CD14-positive monocyte (primary cell): ENCODE data around the gene TFIP11. TPM values are rescaled to one million over a fixed set of nuclear protein-coding genes. Genes with fewer than 3 reads are reported as not detected.

ENCODE experiments used
- DNase-seq, 3 donors: peaks; one replicate each; pipeline ENCODE4 v3.0.0-alpha.2; 2011 to 2022
- H2AFZ ChIP-seq: 2 replicates; pipeline ENCODE4 v1.6.0; 2012; ENCODE audit warnings: mild to moderate bottlenecking, low read depth, low read length, inconsistent platforms; ENCODE audit not compliant: insufficient read depth, poor library complexity, severe bottlenecking
- H3K27ac ChIP-seq, 2 donors: 1 replicate in 1 of 2; 2 replicates in 1 of 2; pipeline ENCODE4 v1.5.1; 2012 to 2013; ENCODE audit warnings: low read length in 2 of 2, control low read depth in 1 of 2, inconsistent platforms in 1 of 2, low read depth in 1 of 2, mild to moderate bottlenecking in 1 of 2
- H3K27me3 ChIP-seq, 2 donors: one replicate each; pipeline versions ENCODE4 v1.6.0 to v1.6.1; 2011 to 2013; ENCODE audit warnings: low read length in 2 of 2; ENCODE audit not compliant: control insufficient read depth in 2 of 2, insufficient read depth in 2 of 2
- H3K36me3 ChIP-seq, 2 donors: replicated peaks in 1 of 2; 1 replicate in 1 of 2; 2 replicates in 1 of 2; pipeline versions ENCODE4 v1.5.1 to v1.6.1; 2012 to 2013; ENCODE audit warnings: low read length in 2 of 2, control low read depth in 1 of 2, inconsistent platforms in 1 of 2, mild to moderate bottlenecking in 1 of 2; ENCODE audit not compliant: insufficient read depth in 2 of 2, control insufficient read depth in 1 of 2
- H3K4me1 ChIP-seq, 2 donors: 1 replicate in 1 of 2; 2 replicates in 1 of 2; pipeline versions ENCODE4 v1.5.1 to v1.6.1; 2012 to 2013; ENCODE audit warnings: low read length in 2 of 2, control low read depth in 1 of 2, inconsistent platforms in 1 of 2, mild to moderate bottlenecking in 1 of 2, moderate library complexity in 1 of 2; ENCODE audit not compliant: insufficient read depth in 2 of 2, control insufficient read depth in 1 of 2
- H3K4me2 ChIP-seq: replicated peaks from 2 replicates; pipeline ENCODE3; 2012; ENCODE audit warnings: low read length, moderate library complexity, mild to moderate bottlenecking; ENCODE audit not compliant: poor library complexity, severe bottlenecking; ENCODE audit errors: extremely low read depth
- H3K4me3 ChIP-seq, 3 experiments: fragments of 200-600 bp in 1 of 3; sonication (generic) in 1 of 3; replicated peaks in 1 of 3; 1 replicate in 2 of 3; 2 replicates in 1 of 3; pipeline ENCODE4 v1.5.1; 2011 to 2013; ENCODE audit warnings: low read length in 3 of 3, mild to moderate bottlenecking in 3 of 3, control low read depth in 2 of 3, low read depth in 2 of 3, inconsistent platforms in 1 of 3, moderate library complexity in 1 of 3
- H3K79me2 ChIP-seq: 2 replicates; pipeline ENCODE4 v1.6.0; 2012; ENCODE audit warnings: mild to moderate bottlenecking, control low read depth, inconsistent platforms, low read length, moderate library complexity; ENCODE audit not compliant: insufficient read depth
- H3K9ac ChIP-seq: 2 replicates; pipeline ENCODE4 v1.6.0; 2017; ENCODE audit warnings: low read length, mild to moderate bottlenecking; ENCODE audit not compliant: insufficient read depth, poor library complexity, severe bottlenecking
- H3K9me3 ChIP-seq, 2 donors: replicated peaks in 1 of 2; 1 replicate in 1 of 2; 2 replicates in 1 of 2; pipeline versions ENCODE4 v1.5.1 to v1.6.1; 2012 to 2013; ENCODE audit warnings: low read length in 2 of 2, control low read depth in 1 of 2; ENCODE audit not compliant: control insufficient read depth in 1 of 2, insufficient read depth in 1 of 2
- H4K20me1 ChIP-seq: 2 replicates; pipeline ENCODE4 v1.6.0; 2012; ENCODE audit warnings: mild to moderate bottlenecking, low read length, control low read depth, moderate library complexity; ENCODE audit not compliant: insufficient read depth
- H3K27ac Mint-ChIP-seq, 7 donors: one replicate each; pipeline ENCODE4 v1.8.0; 2020; ENCODE audit warnings: mild to moderate bottlenecking in 7 of 7, mixed read lengths in 7 of 7, moderate library complexity in 6 of 7, inconsistent platforms in 2 of 7
- H3K27me3 Mint-ChIP-seq, 3 donors: one replicate each; pipeline ENCODE4 v1.8.0; 2021 to 2022; ENCODE audit warnings: low read depth in 3 of 3, mild to moderate bottlenecking in 3 of 3, mixed read lengths in 3 of 3, moderate library complexity in 3 of 3, inconsistent platforms in 1 of 3
- H3K36me3 Mint-ChIP-seq, 2 donors: one replicate each; pipeline ENCODE4 v1.8.0; 2020; ENCODE audit warnings: mixed read lengths in 2 of 2, inconsistent platforms in 1 of 2, mild to moderate bottlenecking in 1 of 2
- H3K4me1 Mint-ChIP-seq: one replicate; pipeline ENCODE4 v1.8.0; 2020; ENCODE audit warnings: mild to moderate bottlenecking, mixed read lengths
- H3K4me3 Mint-ChIP-seq, 2 donors: one replicate each; pipeline ENCODE4 v1.8.0; 2020; ENCODE audit warnings: mild to moderate bottlenecking in 2 of 2, mixed read lengths in 2 of 2, moderate library complexity in 1 of 2
- H3K9me3 Mint-ChIP-seq, 7 donors: one replicate each; pipeline ENCODE4 v1.8.0; 2020 to 2022; ENCODE audit warnings: mixed read lengths in 7 of 7, mild to moderate bottlenecking in 6 of 7, moderate library complexity in 6 of 7, inconsistent platforms in 2 of 7
- CTCF ChIP-seq: fragments of 200-600 bp; IDR thresholded peaks from one replicate; pipeline ENCODE4 v1.8.0; 2022; ENCODE audit warnings: antibody characterized with exemption, mild to moderate bottlenecking
- WGBS: methylation state at CpG from one replicate; pipeline ENCODE4 v1.1.5; 2013; ENCODE audit warnings: missing lambda C conversion rate; ENCODE audit not compliant: insufficient coverage; 5-methylcytosine and 5-hydroxymethylcytosine counted together
- intact Hi-C, 2 donors: fragments of 100-400 bp; cut with micrococcal nuclease; formaldehyde crosslinking; loops; one replicate each; pipeline versions ENCODE4 v1.15.0 to v1.15.1; 2023
- polyA plus RNA-seq, 3 donors: library from polyadenylated mRNA; depleted of rRNA in 1 of 3; unstranded in 2 of 3; stranded (reverse) in 1 of 3; fragments of 300-500 nt in 2 of 3; fragments of >200 nt in 1 of 3; fragmentation: Illumina TruSeq in 2 of 3; gene quantifications; 1 replicate in 2 of 3; 2 replicates in 1 of 3; pipeline ENCODE4 v1.2.3, GENCODE V29; 2012 to 2021

TFIP11 gene
- polyA plus RNA-seq, 3 donors: 10.1 to 25.5 (median 19.8) TPM

- H3K4me2 ChIP-seq: no peak overlapping the region
- Mint-ChIP-seq H3K27me3 (peaks cover 0 to 2% (median 0%) of the 10 kb centered on the region in 3 donors), H3K27ac (peak overlapping the region in 1 of 7 donors; percentile 75), H3K4me3 (no peak overlapping the region), H3K9me3 (peaks cover 0 to 1% (median 0%) of the 10 kb centered on the region in 7 donors), H3K36me3 (peaks cover 56 to 66% of the 10 kb centered on the region in 2 donors), H3K4me1 (no peaks in the 10 kb centered on the region)
- no peaks in the 10 kb centered on the region for H3K27me3 ChIP-seq
- no peak overlapping the region for H3K9ac ChIP-seq
- no peak overlapping the region for H3K4me3 ChIP-seq
- intact Hi-C loops: no loop called here
- no peaks in the 10 kb centered on the region for H3K79me2 ChIP-seq
- H3K4me1 ChIP-seq: no peaks in the 10 kb centered on the region
- H3K9me3 ChIP-seq: no peaks in the 10 kb centered on the region
- H3K27ac ChIP-seq: no peak overlapping the region
- TF ChIP-seq CTCF: no peak
- peaks cover 41 to 76% of the 10 kb centered on the region in 2 donors for H3K36me3 ChIP-seq
- H2AFZ ChIP-seq: no peak overlapping the region
- 98% methylated on average over 26 of the region's 26 CpGs for WGBS
- no peaks in the 10 kb centered on the region for H4K20me1 ChIP-seq
- no peak for DNase-seq
Measured at GRCh38 chr22:26457661-26458272, 54.5 kb downstream of the TFIP11 start.

- H3K27ac Mint-ChIP-seq: peak overlapping the region in 1 of 7 donors; percentile 59
- H3K36me3 Mint-ChIP-seq: peaks cover 66 to 71% of the 10 kb centered on the region in 2 donors
- no peak overlapping the region for H3K4me2 ChIP-seq
- no peak for DNase-seq
- H3K4me1 ChIP-seq: no peaks in the 10 kb centered on the region
- H3K9me3 Mint-ChIP-seq: peaks cover 0 to 3% (median 0%) of the 10 kb centered on the region in 7 donors
- H3K36me3 ChIP-seq: peaks cover 45 to 78% of the 10 kb centered on the region in 2 donors
- H3K27me3 ChIP-seq: no peaks in the 10 kb centered on the region
- no peaks in the 10 kb centered on the region for H3K4me1 Mint-ChIP-seq
- intact Hi-C loops: no loop called here
- no peaks in the 10 kb centered on the region for H3K79me2 ChIP-seq
- WGBS: 81% methylated on average over 3 of the region's 5 CpGs
- no peak overlapping the region for H3K27ac ChIP-seq
- no peak for TF ChIP-seq CTCF
- no peak overlapping the region for H2AFZ ChIP-seq
- no peak overlapping the region for H3K9ac ChIP-seq
- no peaks in the 10 kb centered on the region for H4K20me1 ChIP-seq
- no peak overlapping the region for H3K4me3 Mint-ChIP-seq
- H3K27me3 Mint-ChIP-seq: peaks cover 0 to 2% (median 2%) of the 10 kb centered on the region in 3 donors
- H3K4me3 ChIP-seq: no peak overlapping the region
- H3K9me3 ChIP-seq: no peaks in the 10 kb centered on the region
Measured at GRCh38 chr22:26453812-26454500, 58.3 kb downstream of the TFIP11 start.
